ENCODE measurements around the gene QPRT.
"Not testable (repeated sequence)": the region's sequence is repeated elsewhere in the genome, so short reads cannot be mapped to it uniquely, and the experiment has no call there.

Gene QPRT

DNA sequence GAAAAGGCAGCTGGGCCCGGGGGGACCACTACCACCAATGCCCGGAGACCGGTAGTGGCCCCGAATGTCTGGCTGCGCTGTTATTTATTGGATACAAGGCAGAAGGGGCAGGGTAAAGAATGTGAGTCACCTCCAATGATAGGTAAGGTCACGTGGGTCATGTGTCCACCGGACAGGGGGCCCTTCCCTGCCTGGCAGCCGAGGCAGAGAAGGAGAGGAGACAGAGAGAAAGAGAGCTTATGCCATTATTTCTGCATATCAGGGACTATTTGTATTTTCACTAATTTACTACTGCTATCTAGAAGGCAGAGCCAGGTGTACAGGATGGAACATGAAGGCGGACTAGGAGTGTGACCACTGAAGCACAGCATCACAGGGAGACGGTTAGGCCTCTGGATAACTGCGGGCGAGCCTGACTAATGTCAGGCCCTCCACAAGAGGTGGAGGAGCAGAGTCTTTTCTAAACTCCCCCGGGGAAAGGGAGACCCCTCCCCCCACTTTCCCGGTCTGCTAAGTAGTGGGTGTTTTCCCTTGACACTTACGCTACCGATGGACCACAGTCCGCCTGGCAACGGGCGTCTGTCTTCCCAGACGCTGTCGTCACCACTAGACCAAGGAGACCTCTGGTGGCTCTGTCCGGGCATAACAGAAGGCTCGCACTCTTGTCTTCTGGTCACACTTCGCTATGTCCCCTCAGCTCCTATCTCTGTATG lies 42.3 kb downstream of the QPRT start:
- not testable (repeated sequence) for H3F3A ChIP-seq (ENCODE audit: insufficient read depth, low read length); H3K4me3 ChIP-seq (ENCODE audit: low read length); H4K20me1 ChIP-seq (ENCODE audit: insufficient read depth, low read length); H3K27ac ChIP-seq (ENCODE audit: low read length); H3K4me1 ChIP-seq (ENCODE audit: low read length); H3K9me2 ChIP-seq (replicated peaks; ENCODE audit: insufficient read depth, low read length); H3K36me3 ChIP-seq (replicated peaks; ENCODE audit: insufficient read depth, low read length); H3K9me3 ChIP-seq (replicated peaks; ENCODE audit: insufficient read depth, low read length); H3K9ac ChIP-seq (ENCODE audit: low read length); H2AFZ ChIP-seq (ENCODE audit: low read length); H3K27me3 ChIP-seq (replicated peaks; ENCODE audit: insufficient read depth, low read length); H3K4me2 ChIP-seq (ENCODE audit: low read depth, low read length); H3K79me2 ChIP-seq (ENCODE audit: low read length)
- TF ChIP-seq, protein P1, sequence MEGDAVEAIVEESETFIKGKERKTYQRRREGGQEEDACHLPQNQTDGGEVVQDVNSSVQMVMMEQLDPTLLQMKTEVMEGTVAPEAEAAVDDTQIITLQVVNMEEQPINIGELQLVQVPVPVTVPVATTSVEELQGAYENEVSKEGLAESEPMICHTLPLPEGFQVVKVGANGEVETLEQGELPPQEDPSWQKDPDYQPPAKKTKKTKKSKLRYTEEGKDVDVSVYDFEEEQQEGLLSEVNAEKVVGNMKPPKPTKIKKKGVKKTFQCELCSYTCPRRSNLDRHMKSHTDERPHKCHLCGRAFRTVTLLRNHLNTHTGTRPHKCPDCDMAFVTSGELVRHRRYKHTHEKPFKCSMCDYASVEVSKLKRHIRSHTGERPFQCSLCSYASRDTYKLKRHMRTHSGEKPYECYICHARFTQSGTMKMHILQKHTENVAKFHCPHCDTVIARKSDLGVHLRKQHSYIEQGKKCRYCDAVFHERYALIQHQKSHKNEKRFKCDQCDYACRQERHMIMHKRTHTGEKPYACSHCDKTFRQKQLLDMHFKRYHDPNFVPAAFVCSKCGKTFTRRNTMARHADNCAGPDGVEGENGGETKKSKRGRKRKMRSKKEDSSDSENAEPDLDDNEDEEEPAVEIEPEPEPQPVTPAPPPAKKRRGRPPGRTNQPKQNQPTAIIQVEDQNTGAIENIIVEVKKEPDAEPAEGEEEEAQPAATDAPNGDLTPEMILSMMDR (IDR thresholded peaks at IDR 0.05; ENCODE audit: low read length) = peak; percentile 47
- DNase-seq = peak; percentile 67

DNA sequence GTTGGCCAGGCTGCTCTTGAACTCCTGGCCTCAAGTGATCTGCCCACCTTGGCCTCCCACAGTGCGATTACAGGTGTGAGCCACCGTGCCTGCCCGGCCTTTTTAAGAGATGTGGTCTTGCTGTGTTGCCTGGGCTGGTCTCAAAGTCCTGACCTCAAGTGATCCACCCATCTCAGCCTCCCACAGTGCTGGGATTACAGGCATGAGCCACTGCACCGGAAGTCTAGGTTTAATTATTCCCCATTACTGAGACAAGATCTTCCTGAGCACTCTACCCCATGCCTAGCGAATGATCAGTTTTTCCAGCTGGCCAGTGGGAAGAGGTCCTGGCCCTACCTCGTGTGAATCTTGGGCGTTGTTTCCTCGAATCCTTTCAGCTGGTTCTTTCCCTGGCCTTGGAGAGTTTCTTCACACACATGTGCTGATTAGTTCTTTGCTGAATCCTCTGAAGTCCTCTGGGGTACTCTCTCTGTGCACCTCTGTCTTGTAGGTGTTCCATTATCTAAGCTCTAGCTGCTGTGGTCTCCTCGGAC lies 47.9 kb downstream of the QPRT start:
- H3K4me2 ChIP-seq (ENCODE audit: low read depth, low read length) = no peak overlapping the region
- peaks cover 4% of the 10 kb centered on the region; the same call in 1 of the 2 replicates for H3K4me1 ChIP-seq (ENCODE audit: low read length)

DNA sequence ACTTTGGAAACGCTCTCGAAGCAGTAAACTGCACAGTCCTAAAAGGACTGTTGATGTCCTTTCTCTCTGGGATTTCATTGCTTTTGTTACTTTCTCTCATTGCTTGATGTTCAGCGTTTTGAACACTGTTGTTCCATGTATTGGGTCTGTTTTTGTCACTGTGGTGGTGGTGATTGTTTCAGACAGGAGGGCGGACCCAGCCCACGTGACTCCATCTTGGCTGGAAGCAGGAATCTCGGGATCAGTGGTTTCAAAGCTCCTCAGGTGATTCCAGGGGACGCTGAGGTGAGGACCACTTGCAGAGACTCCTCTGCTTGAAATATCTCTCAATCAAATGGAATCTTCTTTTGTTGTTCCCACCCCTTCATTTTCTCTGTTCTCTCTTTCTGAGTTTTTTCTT lies 48.5 kb downstream of the QPRT start:
- H3K27ac ChIP-seq (ENCODE audit: low read length) = no peak overlapping the region
- H3K4me1 ChIP-seq (ENCODE audit: low read length) = peaks cover 6% of the 10 kb centered on the region
- TF ChIP-seq, protein P1 (IDR thresholded peaks at IDR 0.05; ENCODE audit: low read length) = no peak
- TF ChIP-seq EZH2phosphoT487 (IDR thresholded peaks at IDR 0.05; ENCODE audit: low read length) = no peak
- TF ChIP-seq EZH2 (optimal IDR thresholded peaks at IDR 0.05; ENCODE audit: low read depth, low read length) = no peak
- H3K36me3 ChIP-seq (replicated peaks; ENCODE audit: insufficient read depth, low read length) = no peaks in the 10 kb centered on the region
- H3K27me3 ChIP-seq (replicated peaks; ENCODE audit: insufficient read depth, low read length) = no peaks in the 10 kb centered on the region
- no peaks in the 10 kb centered on the region for H3K79me2 ChIP-seq (ENCODE audit: low read length)
- H3K4me3 ChIP-seq (ENCODE audit: low read length) = no peak overlapping the region
- no peak overlapping the region for H3K4me2 ChIP-seq (ENCODE audit: low read depth, low read length)
- DNase-seq = no peak
- no peaks in the 10 kb centered on the region for H3K9me3 ChIP-seq (replicated peaks; ENCODE audit: insufficient read depth, low read length)
- no peak overlapping the region for H3K9ac ChIP-seq (ENCODE audit: low read length)
- H2AFZ ChIP-seq (ENCODE audit: low read length) = no peak overlapping the region
- no peaks in the 10 kb centered on the region for H3K9me2 ChIP-seq (replicated peaks; ENCODE audit: insufficient read depth, low read length)
- H4K20me1 ChIP-seq (ENCODE audit: insufficient read depth, low read length) = no peaks in the 10 kb centered on the region
- H3F3A ChIP-seq (ENCODE audit: insufficient read depth, low read length) = peaks cover 23% of the 10 kb centered on the region

More for the DNA sequence above, 47.9 kb downstream of the QPRT start:
- Histone ChIP-seq H3K9me3 (replicated peaks; ENCODE audit: insufficient read depth, low read length) (no peaks in the 10 kb centered on the region), H3K27me3 (replicated peaks; ENCODE audit: insufficient read depth, low read length) (no peaks in the 10 kb centered on the region), H3F3A (ENCODE audit: insufficient read depth, low read length) (peaks cover 17% of the 10 kb centered on the region), H3K27ac (ENCODE audit: low read length) (no peak overlapping the region), H3K36me3 (replicated peaks; ENCODE audit: insufficient read depth, low read length) (no peaks in the 10 kb centered on the region), H3K79me2 (ENCODE audit: low read length) (no peaks in the 10 kb centered on the region), H4K20me1 (ENCODE audit: insufficient read depth, low read length) (no peaks in the 10 kb centered on the region), H2AFZ (ENCODE audit: low read length) (no peak overlapping the region), H3K9me2 (replicated peaks; ENCODE audit: insufficient read depth, low read length) (no peaks in the 10 kb centered on the region), H3K4me3 (ENCODE audit: low read length) (no peak overlapping the region), H3K9ac (ENCODE audit: low read length) (no peak overlapping the region)
- DNase-seq = no peak
- TF ChIP-seq, protein P1 (IDR thresholded peaks at IDR 0.05; ENCODE audit: low read length) = no peak
- TF ChIP-seq EZH2 (optimal IDR thresholded peaks at IDR 0.05; ENCODE audit: low read depth, low read length) (no peak), EZH2phosphoT487 (IDR thresholded peaks at IDR 0.05; ENCODE audit: low read length) (no peak)
